ENCODE data around the gene DUSP22.

Gene DUSP22

DNA sequence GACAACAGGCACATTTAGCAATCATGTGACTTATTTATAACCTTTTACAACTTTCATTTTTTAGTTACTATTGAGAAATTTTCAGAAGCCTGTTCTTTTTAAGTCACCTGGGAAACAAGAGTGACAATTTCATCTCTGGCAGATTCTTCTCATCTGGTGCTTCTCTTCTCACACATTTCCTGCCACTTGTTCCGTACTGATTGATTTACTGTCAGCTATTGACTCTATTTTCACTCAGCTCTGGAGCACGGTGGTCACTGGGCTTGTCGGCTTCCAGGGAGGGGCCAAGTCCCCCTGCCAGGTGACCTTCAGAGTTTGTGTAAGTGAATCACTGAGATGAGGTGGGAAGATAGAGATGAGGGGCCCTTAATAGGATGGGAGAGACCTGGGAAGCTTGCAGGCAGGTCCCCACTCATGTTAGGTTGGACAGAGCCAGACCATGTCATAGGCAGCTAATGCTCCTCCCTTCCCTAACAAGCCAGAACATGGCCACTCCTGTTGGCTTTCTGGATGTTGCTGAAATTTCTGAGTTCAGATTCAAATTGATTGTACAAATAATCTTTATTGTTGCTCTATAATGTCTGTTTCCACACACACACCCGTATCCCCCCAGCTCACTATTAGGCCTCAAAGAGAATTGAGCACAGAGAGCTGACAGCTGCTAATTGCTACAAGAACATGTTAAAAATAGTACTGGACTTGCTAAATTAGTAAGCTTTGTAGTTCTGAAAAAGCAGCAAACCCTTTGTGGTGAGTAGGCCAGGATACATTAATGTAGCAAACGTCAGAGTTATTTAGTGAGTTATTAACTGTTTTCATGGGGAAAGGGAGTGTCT, 13.3 kb downstream of the DUSP22 start:
- TF ChIP-seq, protein P1, sequence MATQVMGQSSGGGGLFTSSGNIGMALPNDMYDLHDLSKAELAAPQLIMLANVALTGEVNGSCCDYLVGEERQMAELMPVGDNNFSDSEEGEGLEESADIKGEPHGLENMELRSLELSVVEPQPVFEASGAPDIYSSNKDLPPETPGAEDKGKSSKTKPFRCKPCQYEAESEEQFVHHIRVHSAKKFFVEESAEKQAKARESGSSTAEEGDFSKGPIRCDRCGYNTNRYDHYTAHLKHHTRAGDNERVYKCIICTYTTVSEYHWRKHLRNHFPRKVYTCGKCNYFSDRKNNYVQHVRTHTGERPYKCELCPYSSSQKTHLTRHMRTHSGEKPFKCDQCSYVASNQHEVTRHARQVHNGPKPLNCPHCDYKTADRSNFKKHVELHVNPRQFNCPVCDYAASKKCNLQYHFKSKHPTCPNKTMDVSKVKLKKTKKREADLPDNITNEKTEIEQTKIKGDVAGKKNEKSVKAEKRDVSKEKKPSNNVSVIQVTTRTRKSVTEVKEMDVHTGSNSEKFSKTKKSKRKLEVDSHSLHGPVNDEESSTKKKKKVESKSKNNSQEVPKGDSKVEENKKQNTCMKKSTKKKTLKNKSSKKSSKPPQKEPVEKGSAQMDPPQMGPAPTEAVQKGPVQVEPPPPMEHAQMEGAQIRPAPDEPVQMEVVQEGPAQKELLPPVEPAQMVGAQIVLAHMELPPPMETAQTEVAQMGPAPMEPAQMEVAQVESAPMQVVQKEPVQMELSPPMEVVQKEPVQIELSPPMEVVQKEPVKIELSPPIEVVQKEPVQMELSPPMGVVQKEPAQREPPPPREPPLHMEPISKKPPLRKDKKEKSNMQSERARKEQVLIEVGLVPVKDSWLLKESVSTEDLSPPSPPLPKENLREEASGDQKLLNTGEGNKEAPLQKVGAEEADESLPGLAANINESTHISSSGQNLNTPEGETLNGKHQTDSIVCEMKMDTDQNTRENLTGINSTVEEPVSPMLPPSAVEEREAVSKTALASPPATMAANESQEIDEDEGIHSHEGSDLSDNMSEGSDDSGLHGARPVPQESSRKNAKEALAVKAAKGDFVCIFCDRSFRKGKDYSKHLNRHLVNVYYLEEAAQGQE (IDR thresholded peaks at IDR 0.05; ENCODE audit: insufficient read depth in 1 of 2, low read depth in 2 of 2, low read length in 2 of 2): no peak
- TF ChIP-seq POLR2AphosphoS5 (IDR thresholded peaks at IDR 0.05; ENCODE audit: low read depth, low read length) (no peak), FOXP2 (optimal IDR thresholded peaks at IDR 0.05; ENCODE audit: borderline replicate concordance, extremely low read depth, extremely low read length, insufficient read depth) (no peak), SIN3A (IDR thresholded peaks at IDR 0.05; ENCODE audit: borderline replicate concordance, insufficient read depth, low read length) (no peak), TAF1 (IDR thresholded peaks at IDR 0.05; ENCODE audit: borderline replicate concordance, insufficient read depth, low read length) (no peak)

DNA sequence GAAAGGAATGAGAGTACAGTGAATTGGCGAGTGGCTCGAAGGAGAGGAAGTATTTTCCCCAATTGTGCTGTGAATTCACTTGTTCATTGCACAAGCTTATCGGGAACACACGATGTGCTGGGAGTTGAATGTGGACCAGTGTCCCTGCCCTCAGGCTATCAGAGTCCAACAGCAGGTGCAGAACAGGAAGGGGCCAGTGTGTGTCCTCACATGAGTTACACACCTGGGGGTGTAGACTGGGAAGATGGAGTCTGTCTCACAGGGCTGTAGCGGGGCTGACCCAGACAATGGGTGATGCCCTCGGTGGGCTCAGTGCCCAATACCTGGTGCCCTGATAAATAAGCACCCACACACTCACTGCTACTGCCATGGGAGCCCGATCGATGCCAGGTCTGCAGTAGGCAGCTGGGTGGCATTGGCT, 14.4 kb downstream of the DUSP22 start:
- TF ChIP-seq POLR2AphosphoS5 (IDR thresholded peaks at IDR 0.05; ENCODE audit: low read depth, low read length) (no peak), SIN3A (IDR thresholded peaks at IDR 0.05; ENCODE audit: borderline replicate concordance, insufficient read depth, low read length) (no peak), TAF1 (IDR thresholded peaks at IDR 0.05; ENCODE audit: borderline replicate concordance, insufficient read depth, low read length) (no peak), FOXP2 (optimal IDR thresholded peaks at IDR 0.05; ENCODE audit: borderline replicate concordance, extremely low read depth, extremely low read length, insufficient read depth) (no peak)
- TF ChIP-seq, protein P1 (IDR thresholded peaks at IDR 0.05; ENCODE audit: insufficient read depth in 1 of 2, low read depth in 2 of 2, low read length in 2 of 2): no peak

- TF ChIP-seq FOXP2 (optimal IDR thresholded peaks at IDR 0.05; ENCODE audit: borderline replicate concordance, extremely low read depth, extremely low read length, insufficient read depth) (no peak), SIN3A (IDR thresholded peaks at IDR 0.05; ENCODE audit: borderline replicate concordance, insufficient read depth, low read length) (no peak), POLR2AphosphoS5 (IDR thresholded peaks at IDR 0.05; ENCODE audit: low read depth, low read length) (no peak), TAF1 (IDR thresholded peaks at IDR 0.05; ENCODE audit: borderline replicate concordance, insufficient read depth, low read length) (no peak)
- TF ChIP-seq, protein P1 (IDR thresholded peaks at IDR 0.05; ENCODE audit: insufficient read depth in 1 of 2, low read depth in 2 of 2, low read length in 2 of 2): no peak
Observed at GRCh38 chr6:307065-307814, 15.0 kb downstream of the DUSP22 start.

DNA sequence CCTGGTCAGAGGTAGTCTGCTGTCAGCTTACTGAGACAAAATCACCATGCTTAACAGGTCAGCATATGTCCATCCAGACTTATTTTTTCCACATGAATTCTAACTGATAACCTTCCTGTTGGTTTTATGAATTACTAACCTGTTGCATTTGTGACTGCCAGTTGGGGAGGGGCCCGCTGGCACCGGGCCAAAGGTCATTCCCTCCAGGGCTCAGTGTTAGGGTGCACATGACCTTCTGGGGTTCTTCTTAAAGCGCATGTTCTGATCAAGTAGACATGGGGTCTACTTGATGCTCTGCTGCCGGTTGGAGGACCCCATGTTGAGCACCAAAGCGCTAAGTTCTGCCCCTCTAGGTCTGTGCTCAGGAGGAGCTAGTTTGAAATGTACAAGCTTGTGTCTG, 15.6 kb downstream of the DUSP22 start:
- TF ChIP-seq SIN3A (IDR thresholded peaks at IDR 0.05; ENCODE audit: borderline replicate concordance, insufficient read depth, low read length) (no peak), FOXP2 (optimal IDR thresholded peaks at IDR 0.05; ENCODE audit: borderline replicate concordance, extremely low read depth, extremely low read length, insufficient read depth) (no peak), TAF1 (IDR thresholded peaks at IDR 0.05; ENCODE audit: borderline replicate concordance, insufficient read depth, low read length) (no peak), POLR2AphosphoS5 (IDR thresholded peaks at IDR 0.05; ENCODE audit: low read depth, low read length) (no peak)
- TF ChIP-seq, protein P1 (IDR thresholded peaks at IDR 0.05; ENCODE audit: insufficient read depth in 1 of 2, low read depth in 2 of 2, low read length in 2 of 2): no peak

Data from PFSK-1 (cell line).